EL (cell line): ENCODE measurements around the gene NRL.

Experiments used
- DNase-seq: peaks from one replicate; pipeline ENCODE4 v3.0.0-alpha.2; 2016

The NRL gene

DNA sequence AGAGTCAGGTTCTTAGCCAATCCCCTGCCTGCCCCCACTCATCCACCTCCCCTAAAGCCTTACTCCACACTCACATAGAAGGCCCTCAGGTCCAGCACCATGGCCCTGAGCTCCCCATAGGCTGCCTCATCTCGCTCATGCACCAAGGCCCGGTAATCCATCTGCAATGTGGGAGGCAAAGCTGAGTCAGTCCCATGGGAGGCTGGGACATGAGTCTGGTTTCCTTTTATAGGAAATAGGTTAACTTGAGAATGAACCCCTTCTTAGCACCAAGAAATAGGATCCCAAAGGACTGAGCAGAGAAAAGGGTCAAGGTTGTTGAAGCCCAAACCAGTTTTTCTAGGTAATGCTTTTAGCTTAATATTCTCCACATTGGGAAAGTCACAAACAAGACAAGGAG lies 28.8 kb upstream of the NRL start:
- peak; percentile 61 for DNase-seq

DNA sequence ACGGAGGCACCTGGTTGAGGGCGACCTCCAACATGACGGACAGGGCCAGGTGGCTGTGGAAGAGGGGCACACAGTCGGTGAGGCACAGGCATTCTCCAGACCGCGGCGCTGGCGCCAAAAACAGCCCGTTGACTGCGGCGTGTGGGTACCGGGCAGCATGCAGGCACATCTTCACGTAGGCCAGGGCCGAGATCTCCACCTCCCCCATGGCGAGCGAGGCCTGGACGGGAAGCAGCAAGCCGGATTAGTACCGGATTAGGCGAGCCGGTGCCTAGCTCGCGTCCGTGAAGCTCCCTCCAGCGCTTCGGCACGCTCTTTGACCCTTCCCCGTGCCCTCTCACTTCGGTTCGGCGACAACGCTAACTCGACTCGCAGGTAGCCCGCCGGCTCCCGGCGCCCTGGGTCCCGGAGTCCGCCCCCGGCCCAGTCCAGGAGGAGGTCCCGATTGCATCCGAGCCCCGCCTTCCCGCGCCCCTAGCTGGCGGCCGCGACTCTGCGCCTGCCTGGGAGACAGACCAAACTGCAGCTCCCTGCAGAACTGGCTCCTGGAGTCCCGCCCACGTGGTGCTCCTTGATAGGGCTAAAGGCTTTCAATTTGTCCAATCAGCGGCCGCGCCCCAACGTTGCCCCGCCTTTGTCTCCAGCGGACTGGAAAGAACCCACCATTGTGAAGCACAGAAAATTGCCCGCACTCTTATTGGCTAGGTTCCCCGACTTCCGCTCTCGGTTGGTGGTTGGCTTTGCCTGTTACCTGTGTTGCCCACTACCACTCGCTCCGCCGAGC lies 26.5 kb upstream of the NRL start, which contains the start of gene EMC9:
Gene EMC9, minus strand, starts transcription at position 495 of the 784 bp plus-strand sequence. Its CDS starts 287 bp downstream, at position 208.
- DNase-seq, result peak; percentile 100

- no peak for DNase-seq
Measured at GRCh38 chr14:24139272-24139934, 24.7 kb upstream of the NRL start.

- no peak for DNase-seq
Measured at GRCh38 chr14:24138396-24139271, 23.9 kb upstream of the NRL start.

DNA sequence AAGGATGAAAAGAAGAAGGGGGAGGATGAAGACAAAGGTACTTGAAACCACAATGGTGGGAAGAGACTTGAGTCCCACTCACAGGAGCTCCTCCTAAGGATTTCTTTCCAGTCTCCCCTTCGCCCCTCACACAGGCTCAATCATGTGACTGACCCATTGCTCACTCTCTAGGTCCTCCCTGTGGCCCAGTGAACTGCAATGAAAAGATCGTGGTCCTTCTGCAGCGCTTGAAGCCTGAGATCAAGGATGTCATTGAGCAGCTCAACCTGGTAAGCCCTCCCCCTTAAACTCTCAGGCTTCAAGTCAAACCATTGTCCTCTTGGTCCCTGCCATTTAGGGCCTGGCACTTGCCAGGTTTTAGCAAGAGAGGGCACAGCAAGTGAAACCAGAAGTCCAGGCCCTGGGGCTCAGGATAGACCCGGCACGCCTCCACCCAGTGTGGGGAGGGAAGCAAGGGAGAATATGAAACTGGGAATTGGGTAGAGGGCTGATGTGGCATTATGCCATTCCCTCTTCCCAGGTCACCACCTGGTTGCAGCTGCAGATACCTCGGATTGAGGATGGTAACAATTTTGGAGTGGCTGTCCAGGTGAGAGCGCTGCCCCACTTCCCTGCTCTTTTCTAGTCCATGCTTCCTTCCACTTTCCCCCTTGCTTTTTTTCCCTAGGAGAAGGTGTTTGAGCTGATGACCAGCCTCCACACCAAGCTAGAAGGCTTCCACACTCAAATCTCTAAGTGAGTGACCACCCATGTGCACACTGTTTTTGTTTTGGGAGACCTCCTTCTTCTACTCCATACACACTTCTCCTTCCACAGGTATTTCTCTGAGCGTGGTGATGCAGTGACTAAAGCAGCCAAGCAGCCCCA lies 23.0 kb upstream of the NRL start:
- no peak for DNase-seq

GRCh38 chr14:24136684-24137528 lies 22.2 kb upstream of the NRL start:
- DNase-seq, result no peak

DNA sequence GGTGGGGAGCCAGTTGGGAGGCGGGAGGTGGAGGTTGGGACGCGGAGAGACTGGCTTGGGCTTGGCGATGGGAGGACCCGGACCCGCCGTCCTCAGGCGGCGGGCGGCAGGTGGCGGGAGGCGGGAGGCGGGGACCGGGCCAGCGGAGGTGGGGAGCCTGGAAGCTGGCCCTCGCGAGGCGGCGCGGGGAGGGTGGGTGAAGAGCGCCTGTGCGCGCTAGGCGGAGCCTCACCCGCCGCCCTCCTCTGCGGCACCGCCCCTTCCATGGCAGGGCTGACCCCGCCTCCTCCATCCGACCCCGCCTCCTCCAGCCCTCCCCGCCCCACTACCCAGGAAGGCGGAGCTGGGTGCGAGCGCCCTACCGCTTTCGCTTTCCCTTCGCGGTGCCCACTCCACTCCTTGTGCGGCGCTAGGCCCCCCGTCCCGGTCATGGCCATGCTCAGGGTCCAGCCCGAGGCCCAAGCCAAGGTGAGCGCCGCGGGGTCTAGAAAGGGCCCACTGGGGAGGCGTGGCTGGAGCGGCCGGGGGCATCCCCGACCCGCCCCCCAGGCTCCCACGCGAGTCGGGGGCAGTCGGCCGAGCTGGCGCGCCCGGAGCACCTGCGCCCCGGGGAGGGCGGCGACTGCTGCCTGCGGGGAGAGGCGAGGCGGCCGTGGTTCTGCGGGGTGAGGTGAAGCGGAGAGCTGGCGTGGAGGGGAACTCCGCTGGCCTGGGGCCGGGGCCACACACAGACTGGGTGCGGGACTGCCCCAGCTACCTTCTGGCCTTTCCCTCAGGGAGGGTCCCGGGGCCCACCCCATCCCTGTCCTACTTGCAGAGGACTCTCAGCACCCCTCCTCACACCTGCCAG lies 21.3 kb upstream of the NRL start, which contains the start of gene PSME1:
Gene PSME1, plus strand, starts transcription at position 361 of the 850 bp plus-strand sequence. Its CDS starts 69 bp downstream, at position 430.
- peak; percentile 91 for DNase-seq

GRCh38 chr14:24135584-24135833 lies 20.8 kb upstream of the NRL start:
- no peak for DNase-seq

DNA sequence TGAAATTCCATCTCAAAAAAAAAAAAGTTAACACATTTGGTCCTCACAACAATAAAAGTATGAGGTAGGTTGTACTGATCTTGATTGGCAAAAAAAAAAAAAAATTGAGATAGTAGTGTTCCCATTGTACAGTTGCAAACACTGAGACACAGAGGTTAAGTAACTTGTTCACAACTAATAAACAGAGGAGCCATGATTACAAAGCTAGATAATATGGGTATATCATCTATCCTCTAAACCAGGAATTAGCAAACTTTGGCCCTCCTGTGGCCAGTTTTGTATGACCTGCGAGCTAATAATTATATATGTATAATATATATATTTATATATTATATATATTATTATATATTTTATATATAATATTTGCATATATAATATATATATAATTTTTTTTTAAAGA lies 19.0 kb upstream of the NRL start:
- DNase-seq, result no peak

DNA sequence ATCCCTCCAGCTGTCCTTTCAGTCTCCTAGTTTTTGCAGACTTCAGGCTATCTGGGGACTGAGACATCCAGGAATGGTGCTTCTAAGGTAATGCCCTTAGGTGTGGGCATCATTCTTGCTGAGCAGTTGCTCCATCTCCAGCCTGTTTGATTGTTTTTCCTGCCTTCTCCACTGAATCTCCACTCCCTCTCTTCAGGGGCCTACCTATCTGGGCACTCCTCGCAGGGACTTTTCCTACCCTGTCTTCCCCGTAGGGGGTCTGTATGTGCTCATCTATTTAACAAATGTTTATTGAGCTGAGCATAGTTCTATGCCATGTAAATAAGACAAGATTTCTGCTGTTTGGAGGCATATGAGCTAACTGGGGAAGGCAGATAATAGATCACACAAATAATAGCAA lies 18.2 kb upstream of the NRL start:
- no peak for DNase-seq

GRCh38 chr14:24132061-24132685 lies 17.4 kb upstream of the NRL start:
- no peak for DNase-seq

DNA sequence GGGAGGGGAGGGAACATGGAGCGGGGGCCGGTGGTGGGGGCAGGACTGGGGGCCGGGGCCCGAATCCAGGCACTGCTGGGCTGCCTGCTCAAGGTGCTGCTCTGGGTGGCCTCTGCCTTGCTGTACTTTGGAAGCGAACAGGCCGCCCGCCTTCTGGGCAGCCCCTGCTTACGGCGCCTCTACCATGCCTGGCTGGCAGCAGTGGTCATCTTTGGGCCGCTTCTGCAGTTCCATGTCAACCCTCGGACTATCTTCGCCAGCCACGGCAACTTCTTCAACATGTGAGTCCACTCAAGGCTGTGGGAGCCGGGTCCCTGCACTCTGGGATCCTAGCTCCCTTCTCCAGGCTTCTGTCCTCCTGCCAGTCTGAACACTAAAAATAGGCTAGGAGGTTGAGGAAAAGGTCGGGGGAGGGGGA lies 16.8 kb upstream of the NRL start:
- no peak for DNase-seq

GRCh38 chr14:24130717-24131548 lies 16.2 kb upstream of the NRL start:
- DNase-seq, result no peak

DNA sequence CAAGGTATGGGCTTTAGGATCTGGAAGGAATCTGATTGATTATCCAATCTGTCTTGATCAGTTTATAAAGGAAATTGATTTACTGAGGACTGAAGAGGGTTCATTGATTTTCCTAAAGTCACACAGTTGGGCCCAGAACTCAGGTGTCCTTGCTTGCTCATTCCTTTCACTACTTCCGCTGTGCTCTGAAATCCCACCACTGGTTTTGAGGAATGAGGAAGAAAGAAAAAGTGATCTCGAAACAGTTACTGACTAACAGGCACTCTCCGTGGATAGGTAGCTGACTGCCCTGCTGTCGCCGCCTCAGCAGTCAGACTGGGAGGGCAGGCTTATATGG lies 15.6 kb upstream of the NRL start, which contains the start of gene FITM1:
Gene FITM1, plus strand, starts transcription at position 280 of the 337 bp plus-strand sequence. CDS start 905 bp downstream, outside the sequence.
- no peak for DNase-seq

GRCh38 chr14:24129410-24129998 lies 14.8 kb upstream of the NRL start:
- no peak for DNase-seq

- DNase-seq, result no peak
Measured at GRCh38 chr14:24127673-24128072, 12.9 kb upstream of the NRL start.

- DNase-seq, result no peak
Measured at GRCh38 chr14:24126939-24127338, 12.2 kb upstream of the NRL start.
